Tibial artery (tissue), 4 donors: ENCODE measurements around the gene AP5Z1.
A peak's percentile ranks its signal among the peaks of the same experiment; 100 is the strongest.

Source experiments
- DNase-seq, 2 donors: peaks; one replicate each; pipeline ENCODE4 v3.0.0-alpha.2; 2019
- H3K27ac ChIP-seq, 2 donors: fragments of 200-600 bp; sonication (generic) in 1 of 2; 1 replicate in 1 of 2; 2 replicates in 1 of 2; pipeline ENCODE4 v1.5.1; 2018 to 2019; ENCODE audit warnings: mild to moderate bottlenecking in 1 of 2
- H3K27me3 ChIP-seq, 2 donors: fragments of 200-600 bp; sonication (generic) in 1 of 2; one replicate each; pipeline versions ENCODE4 v1.5.1 to v1.6.0; 2016 to 2019
- H3K36me3 ChIP-seq, 3 donors: fragments of 200-600 bp; sonication (generic) in 2 of 3; one replicate each; pipeline ENCODE4 v1.5.1; 2016 to 2019; ENCODE audit warnings: mild to moderate bottlenecking in 2 of 3
- H3K4me1 ChIP-seq, 4 donors: fragments of 200-600 bp; sonication (generic) in 2 of 4; 1 replicate in 3 of 4; 2 replicates in 1 of 4; pipeline ENCODE4 v1.5.1; 2016 to 2019
- H3K4me3 ChIP-seq, 2 donors: fragments of 200-600 bp; sonication (generic) in 1 of 2; 1 replicate in 1 of 2; 2 replicates in 1 of 2; pipeline ENCODE4 v1.5.1; 2018 to 2019; ENCODE audit warnings: mild to moderate bottlenecking in 2 of 2
- H3K9me3 ChIP-seq, 3 donors: fragments of 200-600 bp; sonication (generic) in 1 of 3; one replicate each; pipeline ENCODE4 v1.5.1; 2016 to 2019
- intact Hi-C: fragments of 100-400 bp; cut with DNase I; formaldehyde crosslinking; loops from one replicate; pipeline ENCODE4 v1.15.0; 2023; ENCODE audit warnings: low total_unique reads
- TF ChIP-seq, protein P1 (sequence below), 2 experiments: fragments of 200-600 bp in 1 of 2; fragments of 450-650 bp in 1 of 2; IDR thresholded peaks; one replicate each; pipeline ENCODE4 v1.5.1; 2017 to 2019; ENCODE audit warnings: antibody characterized with exemption in 2 of 2, mild to moderate bottlenecking in 1 of 2, moderate library complexity in 1 of 2

Gene AP5Z1

GRCh38 chr7:4749798-4750197 lies 25.6 kb upstream of the AP5Z1 start:
- Histone ChIP-seq H3K9me3 (no peaks in the 10 kb centered on the region), H3K4me1 (peaks cover 0 to 71% (median 47%) of the 10 kb centered on the region in 4 donors), H3K4me3 (no peak overlapping the region), H3K27me3 (no peaks in the 10 kb centered on the region), H3K36me3 (peaks cover 4 to 43% (median 7%) of the 10 kb centered on the region in 3 donors), H3K27ac (peak overlapping the region; percentile 80 to 91)
- DNase-seq, result no peak
- TF ChIP-seq, protein P1, sequence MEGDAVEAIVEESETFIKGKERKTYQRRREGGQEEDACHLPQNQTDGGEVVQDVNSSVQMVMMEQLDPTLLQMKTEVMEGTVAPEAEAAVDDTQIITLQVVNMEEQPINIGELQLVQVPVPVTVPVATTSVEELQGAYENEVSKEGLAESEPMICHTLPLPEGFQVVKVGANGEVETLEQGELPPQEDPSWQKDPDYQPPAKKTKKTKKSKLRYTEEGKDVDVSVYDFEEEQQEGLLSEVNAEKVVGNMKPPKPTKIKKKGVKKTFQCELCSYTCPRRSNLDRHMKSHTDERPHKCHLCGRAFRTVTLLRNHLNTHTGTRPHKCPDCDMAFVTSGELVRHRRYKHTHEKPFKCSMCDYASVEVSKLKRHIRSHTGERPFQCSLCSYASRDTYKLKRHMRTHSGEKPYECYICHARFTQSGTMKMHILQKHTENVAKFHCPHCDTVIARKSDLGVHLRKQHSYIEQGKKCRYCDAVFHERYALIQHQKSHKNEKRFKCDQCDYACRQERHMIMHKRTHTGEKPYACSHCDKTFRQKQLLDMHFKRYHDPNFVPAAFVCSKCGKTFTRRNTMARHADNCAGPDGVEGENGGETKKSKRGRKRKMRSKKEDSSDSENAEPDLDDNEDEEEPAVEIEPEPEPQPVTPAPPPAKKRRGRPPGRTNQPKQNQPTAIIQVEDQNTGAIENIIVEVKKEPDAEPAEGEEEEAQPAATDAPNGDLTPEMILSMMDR (IDR thresholded peaks at IDR 0.05), result no peak
- intact Hi-C loops, result loop anchor here (5.0 kb wide), 1 partner anchor 67 kb away; the partner anchor contains the start of gene FOXK1

DNA sequence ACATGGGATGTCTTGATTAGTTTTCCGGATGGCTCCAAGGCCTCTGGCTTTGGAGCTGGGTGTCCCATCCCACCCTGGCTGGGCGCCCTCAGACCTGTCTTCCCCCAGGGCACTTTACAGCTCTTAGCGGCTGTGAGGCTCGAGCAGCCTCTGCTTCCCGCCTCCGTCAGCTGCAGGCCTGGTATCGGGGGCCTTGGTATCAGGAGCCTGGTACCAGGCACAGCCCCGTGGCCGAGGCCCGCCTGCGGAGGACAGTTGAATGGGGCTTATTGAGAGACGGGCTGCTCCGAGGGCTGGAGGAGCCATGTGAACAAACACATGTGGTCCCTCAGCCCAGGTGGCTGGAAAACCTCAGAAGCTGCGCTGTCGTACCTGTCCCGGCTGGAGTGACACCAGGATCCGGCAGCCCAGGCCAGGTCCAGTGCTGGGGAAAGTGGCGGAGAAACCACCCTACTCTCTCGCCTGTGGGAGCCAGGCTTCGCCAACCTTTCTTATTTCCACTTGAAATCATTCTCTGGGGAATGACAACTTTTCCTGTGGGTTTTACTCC lies 23.9 kb upstream of the AP5Z1 start:
- TF ChIP-seq, protein P1 (IDR thresholded peaks at IDR 0.05), result no peak
- Histone ChIP-seq H3K4me1 (peaks cover 0 to 57% (median 36%) of the 10 kb centered on the region in 4 donors), H3K36me3 (peaks cover 21 to 60% (median 23%) of the 10 kb centered on the region in 3 donors), H3K27ac (peak overlapping the region; percentile 21 to 27), H3K9me3 (no peaks in the 10 kb centered on the region), H3K4me3 (no peak overlapping the region), H3K27me3 (no peaks in the 10 kb centered on the region)
- intact Hi-C loops, result loop anchor here (5.0 kb wide), 1 partner anchor 69 kb away; the partner anchor contains the start of gene FOXK1
- DNase-seq, result no peak

DNA sequence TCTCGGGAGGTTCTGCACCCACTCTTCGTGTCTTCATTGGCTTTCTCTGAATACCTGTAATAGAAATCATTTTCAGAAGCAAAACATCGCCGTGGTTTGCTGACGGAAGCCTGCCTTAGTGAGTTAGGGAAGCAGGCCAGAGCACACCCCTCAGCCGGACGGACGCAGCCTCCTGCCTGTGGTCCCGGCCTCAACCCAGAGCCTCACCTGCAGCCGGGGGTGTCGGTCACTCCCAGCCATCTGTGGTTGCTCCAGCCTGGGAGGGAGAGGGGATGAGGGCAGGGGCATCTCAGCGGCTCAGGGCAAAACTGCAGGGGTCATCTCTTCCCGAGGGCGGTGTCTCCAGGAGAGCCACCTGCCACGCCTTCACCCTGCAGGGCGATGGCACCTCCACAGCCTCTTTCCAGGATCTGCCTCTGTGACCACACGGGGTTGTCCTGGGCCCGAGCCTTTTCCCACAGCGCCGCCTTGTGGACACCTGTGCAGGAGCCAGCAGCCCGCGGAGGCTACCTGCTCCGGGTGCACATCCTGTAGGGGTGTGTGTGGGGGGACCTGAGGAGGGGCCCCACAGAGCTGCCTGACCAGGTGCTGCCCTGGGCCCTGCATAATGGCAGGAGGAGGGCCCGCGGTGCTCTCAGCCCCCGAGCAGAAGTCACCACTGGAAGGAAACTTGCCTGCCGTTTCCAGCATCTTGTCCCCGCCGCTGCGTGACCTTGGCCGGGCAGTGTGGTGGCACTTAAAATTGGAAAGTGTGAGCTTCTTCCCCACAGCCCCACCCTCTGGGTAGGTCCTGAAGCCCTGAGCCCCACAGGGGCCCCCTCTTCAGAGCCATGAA lies 21.6 kb upstream of the AP5Z1 start:
- no peaks in the 10 kb centered on the region for H3K27me3 ChIP-seq
- peak; percentile 56 to 84 for DNase-seq
- intact Hi-C loops, result loop anchor here (5.0 kb wide), 1 partner anchor 72 kb away; the partner anchor contains the start of gene FOXK1
- peak overlapping the region in 1 of 2 donors; percentile 27 for H3K27ac ChIP-seq
- H3K4me3 ChIP-seq, result no peak overlapping the region
- H3K9me3 ChIP-seq, result no peaks in the 10 kb centered on the region
- TF ChIP-seq, protein P1 (IDR thresholded peaks at IDR 0.05), result peak; percentile 85 to 91
- peaks cover 38 to 80% (median 47%) of the 10 kb centered on the region in 3 donors for H3K36me3 ChIP-seq
- H3K4me1 ChIP-seq, result peaks cover 0 to 35% (median 16%) of the 10 kb centered on the region in 4 donors

- TF ChIP-seq, protein P1 (IDR thresholded peaks at IDR 0.05), result no peak
- H3K9me3 ChIP-seq, result no peaks in the 10 kb centered on the region
- DNase-seq, result no peak
- no peaks in the 10 kb centered on the region for H3K27me3 ChIP-seq
- intact Hi-C loops, result loop anchor here (5.0 kb wide), 1 partner anchor 72 kb away; the partner anchor contains the start of gene FOXK1
- no peak overlapping the region for H3K4me3 ChIP-seq
- no peak overlapping the region for H3K27ac ChIP-seq
- peaks cover 0 to 28% (median 16%) of the 10 kb centered on the region in 4 donors for H3K4me1 ChIP-seq
- H3K36me3 ChIP-seq, result peaks cover 43 to 80% (median 54%) of the 10 kb centered on the region in 3 donors
Measured at GRCh38 chr7:4754433-4755010, 20.9 kb upstream of the AP5Z1 start.

DNA sequence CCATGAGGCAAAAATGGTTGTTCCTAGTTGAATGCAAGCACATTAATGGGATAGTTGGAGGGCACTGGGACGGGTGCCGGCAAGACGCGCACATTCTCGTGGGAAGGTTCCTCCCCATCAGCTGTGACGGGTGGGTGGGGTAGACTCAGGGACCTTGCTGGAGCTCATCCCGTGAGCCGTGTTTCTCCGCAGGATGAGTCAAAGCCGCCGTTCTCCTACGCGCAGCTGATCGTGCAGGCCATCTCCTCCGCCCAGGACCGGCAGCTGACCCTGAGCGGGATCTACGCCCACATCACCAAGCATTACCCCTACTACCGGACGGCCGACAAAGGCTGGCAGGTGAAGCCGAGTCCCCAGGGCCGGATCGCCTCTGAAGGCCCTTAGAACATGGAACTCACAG lies 20.4 kb upstream of the AP5Z1 start:
- H3K36me3 ChIP-seq, result peaks cover 48 to 80% (median 59%) of the 10 kb centered on the region in 3 donors
- intact Hi-C loops, result no loop called here

More for the DNA sequence above, 20.4 kb upstream of the AP5Z1 start:
- TF ChIP-seq, protein P1 (IDR thresholded peaks at IDR 0.05), result no peak
- Histone ChIP-seq H3K4me1 (peaks cover 0 to 28% (median 13%) of the 10 kb centered on the region in 4 donors), H3K27ac (no peak overlapping the region), H3K27me3 (no peaks in the 10 kb centered on the region), H3K4me3 (no peak overlapping the region), H3K9me3 (no peaks in the 10 kb centered on the region)
- no peak for DNase-seq
